Measurements from ENCODE around the gene OLFML2A. TPM values are rescaled to one million over a fixed set of nuclear protein-coding genes. Genes with fewer than 3 reads are reported as not detected.

Gene OLFML2A
- total RNA-seq, 1 experiment from 2014 or later: 5.8 TPM

GRCh38 chr9:124857533-124858162, 80.7 kb downstream of the OLFML2A start:
- Histone ChIP-seq H4K20me1 (ENCODE audit: control insufficient read depth, insufficient read depth, insufficient read length) (no peaks in the 10 kb centered on the region), H3K4me1 (ENCODE audit: insufficient read depth, low read length) (peaks cover 5% of the 10 kb centered on the region; the same call in 1 of the 2 replicates), H2BK15ac (ENCODE audit: low read depth, low read length) (no peak overlapping the region), H2AK5ac (ENCODE audit: insufficient read length, low read length) (no peak overlapping the region), H3K4ac (ENCODE audit: low read depth, low read length) (no peak overlapping the region), H3K18ac (ENCODE audit: insufficient read length, low read depth, low read length) (no peak overlapping the region), H3K9ac (ENCODE audit: extremely low read depth, insufficient read length, low read length) (no peak overlapping the region), H3K27ac (ENCODE audit: insufficient read length, low read depth, low read length) (no peak overlapping the region), H2BK5ac (ENCODE audit: insufficient read length, low read length) (no peak overlapping the region), H2BK120ac (ENCODE audit: low read depth, low read length, poor library complexity, severe bottlenecking) (no peak overlapping the region), H3K79me1 (ENCODE audit: insufficient read depth, low read depth, low read length, poor library complexity, severe bottlenecking) (peaks cover 4% of the 10 kb centered on the region), H2BK20ac (ENCODE audit: low read depth, low read length, poor library complexity, severe bottlenecking) (no peak overlapping the region), H3K14ac (ENCODE audit: insufficient read depth, low read length) (no peak overlapping the region), H3K79me2 (ENCODE audit: insufficient read depth, low read length) (peaks cover 20% of the 10 kb centered on the region; the same call in 1 of the 2 replicates), H3K56ac (ENCODE audit: insufficient read length, low read depth, low read length) (no peak overlapping the region), H3K23me2 (ENCODE audit: insufficient read length, low read depth, low read length, poor library complexity, severe bottlenecking) (peaks cover 15% of the 10 kb centered on the region), H3K27me3 (ENCODE audit: insufficient read depth, low read length) (no peaks in the 10 kb centered on the region), H3T11ph (ENCODE audit: low read length) (no peak overlapping the region), H4K5ac (ENCODE audit: insufficient read length, low read depth, low read length) (no peak overlapping the region), H3K4me2 (ENCODE audit: insufficient read depth, insufficient read length, low read length) (no peak overlapping the region), H3K23ac (ENCODE audit: insufficient read length, low read depth, low read length) (no peak overlapping the region), H3K9me3 (ENCODE audit: control insufficient read depth, low read depth, low read length) (no peaks in the 10 kb centered on the region), H2BK12ac (ENCODE audit: insufficient read length, low read depth, low read length) (no peak overlapping the region), H4K8ac (replicated peaks; ENCODE audit: insufficient read length, low read depth, low read length) (no peak overlapping the region), H4K91ac (ENCODE audit: insufficient read length, low read depth, low read length) (no peak overlapping the region), H2AFZ (ENCODE audit: low read length) (no peak overlapping the region)
- DNase-seq: no peak
- Mint-ChIP-seq H3K36me3 (ENCODE audit: insufficient read depth in 1 of 3, low read depth in 3 of 3) (peaks cover 43 to 49% (median 44%) of the 10 kb centered on the region in 3 experiments), H3K4me1 (peaks cover 15 to 24% of the 10 kb centered on the region in 2 experiments), H3K4me3 (peak overlapping the region in 1 of 2 experiments; percentile 23; a peak in 2 of 5 replicates), H3K9me3 (no peaks in the 10 kb centered on the region; a peak in 1 of 5 replicates), H3K27ac (peak overlapping the region; percentile 55 to 78 (median 77); a peak in 6 of 7 replicates), H3K27me3 (ENCODE audit: low read depth) (no peaks in the 10 kb centered on the region; the same call in 1 of the 2 replicates)
- TF ChIP-seq, protein P1, sequence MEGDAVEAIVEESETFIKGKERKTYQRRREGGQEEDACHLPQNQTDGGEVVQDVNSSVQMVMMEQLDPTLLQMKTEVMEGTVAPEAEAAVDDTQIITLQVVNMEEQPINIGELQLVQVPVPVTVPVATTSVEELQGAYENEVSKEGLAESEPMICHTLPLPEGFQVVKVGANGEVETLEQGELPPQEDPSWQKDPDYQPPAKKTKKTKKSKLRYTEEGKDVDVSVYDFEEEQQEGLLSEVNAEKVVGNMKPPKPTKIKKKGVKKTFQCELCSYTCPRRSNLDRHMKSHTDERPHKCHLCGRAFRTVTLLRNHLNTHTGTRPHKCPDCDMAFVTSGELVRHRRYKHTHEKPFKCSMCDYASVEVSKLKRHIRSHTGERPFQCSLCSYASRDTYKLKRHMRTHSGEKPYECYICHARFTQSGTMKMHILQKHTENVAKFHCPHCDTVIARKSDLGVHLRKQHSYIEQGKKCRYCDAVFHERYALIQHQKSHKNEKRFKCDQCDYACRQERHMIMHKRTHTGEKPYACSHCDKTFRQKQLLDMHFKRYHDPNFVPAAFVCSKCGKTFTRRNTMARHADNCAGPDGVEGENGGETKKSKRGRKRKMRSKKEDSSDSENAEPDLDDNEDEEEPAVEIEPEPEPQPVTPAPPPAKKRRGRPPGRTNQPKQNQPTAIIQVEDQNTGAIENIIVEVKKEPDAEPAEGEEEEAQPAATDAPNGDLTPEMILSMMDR (conservative IDR thresholded peaks at IDR 0.05): no peak
- no CpG with 5 or more reads among the region's 24 CpGs for WGBS (ENCODE audit: extremely low coverage, insufficient read length, low lambda C conversion rate)
